Uterus (tissue), 4 donors: ENCODE measurements around the gene TBC1D13. TPM values are rescaled to one million over a fixed set of nuclear protein-coding genes. Genes with fewer than 3 reads are reported as not detected.
"Not testable (repeated sequence)": the region's sequence is repeated elsewhere in the genome, so short reads cannot be mapped to it uniquely, and the experiment has no call there.

Experiments
- DNase-seq, 2 donors: peaks; one replicate each; pipeline ENCODE4 v3.0.0-alpha.2; 2019 to 2020
- H3K27ac ChIP-seq, 2 donors: fragments of 200-600 bp; sonication (generic); 1 replicate in 1 of 2; 2 replicates in 1 of 2; pipeline ENCODE4 v1.5.1; 2016 to 2018
- H3K27me3 ChIP-seq, 2 donors: fragments of 200-600 bp; sonication (generic); one replicate each; pipeline ENCODE4 v1.5.1; 2018 to 2019; ENCODE audit warnings: control low read depth in 1 of 2
- H3K36me3 ChIP-seq, 2 donors: fragments of 200-600 bp; sonication (generic); one replicate each; pipeline ENCODE4 v1.5.1; 2019; ENCODE audit warnings: control low read depth in 1 of 2
- H3K4me1 ChIP-seq, 2 donors: fragments of 200-600 bp; sonication (generic); one replicate each; pipeline ENCODE4 v1.5.1; 2018 to 2019; ENCODE audit warnings: control low read depth in 1 of 2
- H3K4me3 ChIP-seq, 2 donors: fragments of 200-600 bp; sonication (generic); 1 replicate in 1 of 2; 2 replicates in 1 of 2; pipeline ENCODE4 v1.5.1; 2018 to 2019; ENCODE audit warnings: mild to moderate bottlenecking in 1 of 2
- H3K9me3 ChIP-seq, 2 donors: fragments of 200-600 bp; sonication (generic); one replicate each; pipeline ENCODE4 v1.5.1; 2019; ENCODE audit warnings: control low read depth in 1 of 2
- CTCF ChIP-seq, 4 experiments: fragments of 200-600 bp in 2 of 4; fragments of 450-650 bp in 2 of 4; sonication (generic) in 2 of 4; IDR thresholded peaks; one replicate each; pipeline ENCODE4 v1.5.1; 2016 to 2019; ENCODE audit warnings: antibody characterized with exemption in 4 of 4, mild to moderate bottlenecking in 2 of 4, moderate library complexity in 1 of 4
- POLR2A ChIP-seq, 2 donors: fragments of 450-650 bp; IDR thresholded peaks; one replicate each; pipeline ENCODE4 v1.6.1; 2016; ENCODE audit warnings: antibody characterized with exemption in 2 of 2, mild to moderate bottlenecking in 1 of 2, moderate library complexity in 1 of 2
- intact Hi-C: fragments of 100-400 bp; cut with DNase I; formaldehyde crosslinking; loops from one replicate; pipeline ENCODE4 v1.15.1; 2023; ENCODE audit warnings: low total_unique reads
- total RNA-seq, 4 donors: library from RNA; depleted of rRNA in 3 of 4; stranded (reverse); fragments of >200 nt in 3 of 4; gene quantifications; one replicate each; pipeline versions ENCODE4 v1.1.0 to v1.2.4, GENCODE V29; 2014 to 2023
- donor health status: DM: yes; HTN: yes; CAD: no.

Gene TBC1D13
- total RNA-seq, 4 donors from 2014 or later = 7.1 to 26.8 (median 23.3) TPM

- intact Hi-C loops = no loop called here
- H3K27me3 ChIP-seq = no peaks in the 10 kb centered on the region
- no peak for TF ChIP-seq CTCF (IDR thresholded peaks at IDR 0.05)
- TF ChIP-seq POLR2A (IDR thresholded peaks at IDR 0.05) = no peak
- H3K4me1 ChIP-seq = peaks cover 0 to 4% of the 10 kb centered on the region in 2 donors
- no peak for DNase-seq
- H3K27ac ChIP-seq = no peak overlapping the region
- no peaks in the 10 kb centered on the region for H3K9me3 ChIP-seq
- no peak overlapping the region for H3K4me3 ChIP-seq
- H3K36me3 ChIP-seq = no peaks in the 10 kb centered on the region
Observed at GRCh38 chr9:128792134-128792533, 5.1 kb downstream of the TBC1D13 start.

GRCh38 chr9:128792978-128793686 is 6.1 kb downstream of the TBC1D13 start:
- peaks cover 0 to 1% of the 10 kb centered on the region in 2 donors for H3K4me1 ChIP-seq
- H3K27me3 ChIP-seq = no peaks in the 10 kb centered on the region
- intact Hi-C loops = no loop called here
- no peak for DNase-seq
- H3K36me3 ChIP-seq = no peaks in the 10 kb centered on the region
- no peak overlapping the region for H3K27ac ChIP-seq
- H3K9me3 ChIP-seq = no peaks in the 10 kb centered on the region
- no peak overlapping the region for H3K4me3 ChIP-seq
- TF ChIP-seq POLR2A (IDR thresholded peaks at IDR 0.05) = no peak
- TF ChIP-seq CTCF (IDR thresholded peaks at IDR 0.05) = no peak

- H3K27ac ChIP-seq, intact Hi-C loops, H3K27me3 ChIP-seq, H3K4me3 ChIP-seq, H3K9me3 ChIP-seq, H3K4me1 ChIP-seq, H3K36me3 ChIP-seq, DNase-seq: not testable (repeated sequence)
Observed at GRCh38 chr9:128794961-128795360, 7.9 kb downstream of the TBC1D13 start.

GRCh38 chr9:128798896-128799295 is 11.8 kb downstream of the TBC1D13 start:
- intact Hi-C loops = no loop called here
- no peaks in the 10 kb centered on the region for H3K4me1 ChIP-seq
- no peaks in the 10 kb centered on the region for H3K27me3 ChIP-seq
- H3K36me3 ChIP-seq = no peaks in the 10 kb centered on the region
- H3K4me3 ChIP-seq = no peak overlapping the region
- no peaks in the 10 kb centered on the region for H3K9me3 ChIP-seq
- no peak for TF ChIP-seq POLR2A (IDR thresholded peaks at IDR 0.05)
- TF ChIP-seq CTCF (IDR thresholded peaks at IDR 0.05) = no peak
- no peak overlapping the region for H3K27ac ChIP-seq
- DNase-seq = no peak

GRCh38 chr9:128800061-128800460 is 13.0 kb downstream of the TBC1D13 start:
- Histone ChIP-seq H3K4me1 (no peaks in the 10 kb centered on the region), H3K27me3 (no peaks in the 10 kb centered on the region), H3K9me3 (no peaks in the 10 kb centered on the region), H3K27ac (no peak overlapping the region), H3K36me3 (no peaks in the 10 kb centered on the region), H3K4me3 (no peak overlapping the region)
- intact Hi-C loops = no loop called here
- DNase-seq = no peak
- TF ChIP-seq CTCF (IDR thresholded peaks at IDR 0.05) (no peak), POLR2A (IDR thresholded peaks at IDR 0.05) (no peak)

GRCh38 chr9:128802482-128802881 is 15.4 kb downstream of the TBC1D13 start:
- Histone ChIP-seq H3K4me3 (no peak overlapping the region), H3K4me1 (no peaks in the 10 kb centered on the region), H3K27ac (no peak overlapping the region), H3K36me3 (no peaks in the 10 kb centered on the region), H3K9me3 (no peaks in the 10 kb centered on the region), H3K27me3 (no peaks in the 10 kb centered on the region)
- intact Hi-C loops = no loop called here
- DNase-seq = no peak
- TF ChIP-seq POLR2A (IDR thresholded peaks at IDR 0.05) (no peak), CTCF (IDR thresholded peaks at IDR 0.05) (no peak)
